ENCODE measurements around the gene PHYHD1.

- TF ChIP-seq CTCF (IDR thresholded peaks at IDR 0.05) (no peak), POLR2A (IDR thresholded peaks at IDR 0.05) (no peak)
These were observed 27.4 kb upstream of the PHYHD1 start for GRCh38 chr9:128893354-128893753.
